ENCODE results near the gene PDK2.

- TF ChIP-seq POLR2A (IDR thresholded peaks at IDR 0.05; ENCODE audit: low read depth, low read length) (no peak), POLR2AphosphoS5 (IDR thresholded peaks at IDR 0.05; ENCODE audit: low read depth, low read length) (no peak), TAF1 (IDR thresholded peaks at IDR 0.05; ENCODE audit: low read depth, low read length) (no peak), POU2F2 (IDR thresholded peaks at IDR 0.05; ENCODE audit: low read depth, low read length) (no peak), SPI1 (IDR thresholded peaks at IDR 0.05; ENCODE audit: low read depth, low read length) (no peak)
Observed at GRCh38 chr17:50098583-50098982, 3.4 kb downstream of the PDK2 start.

Measured in GM12891 (cell line).